ENCODE measurements around the gene ECPAS.
"Not testable (repeated sequence)": the region's sequence is repeated elsewhere in the genome, so short reads cannot be mapped to it uniquely, and the experiment has no call there.

Gene ECPAS

GRCh38 chr9:111413996-111414395, 70.2 kb downstream of the ECPAS start:
- Histone ChIP-seq H3K27me3 (ENCODE audit: low read depth, low read length) (no peaks in the 10 kb centered on the region), H3K9me3 (ENCODE audit: control insufficient read depth in 1 of 2, low read length in 2 of 2) (no peaks in the 10 kb centered on the region), H3K4me3 (ENCODE audit: low read depth in 1 of 2, low read length in 2 of 2) (no peak overlapping the region), H3K27ac (ENCODE audit: low read length) (no peak overlapping the region), H3K36me3 (ENCODE audit: control insufficient read depth in 1 of 2, insufficient read depth in 2 of 2, low read length in 2 of 2) (peaks cover 71 to 81% of the 10 kb centered on the region in 2 donors), H3K4me1 (ENCODE audit: control insufficient read depth in 1 of 2, insufficient read depth in 2 of 2, low read length in 2 of 2) (no peaks in the 10 kb centered on the region)

GRCh38 chr9:111412280-111412679, 71.9 kb downstream of the ECPAS start:
- Histone ChIP-seq H3K36me3 (ENCODE audit: control insufficient read depth in 1 of 2, insufficient read depth in 2 of 2, low read length in 2 of 2) (peaks cover 80 to 84% of the 10 kb centered on the region in 2 donors), H3K27ac (ENCODE audit: low read length) (no peak overlapping the region), H3K4me1 (ENCODE audit: control insufficient read depth in 1 of 2, insufficient read depth in 2 of 2, low read length in 2 of 2) (no peaks in the 10 kb centered on the region), H3K9me3 (ENCODE audit: control insufficient read depth in 1 of 2, low read length in 2 of 2) (no peaks in the 10 kb centered on the region), H3K27me3 (ENCODE audit: low read depth, low read length) (no peaks in the 10 kb centered on the region), H3K4me3 (ENCODE audit: low read depth in 1 of 2, low read length in 2 of 2) (no peak overlapping the region)

DNA sequence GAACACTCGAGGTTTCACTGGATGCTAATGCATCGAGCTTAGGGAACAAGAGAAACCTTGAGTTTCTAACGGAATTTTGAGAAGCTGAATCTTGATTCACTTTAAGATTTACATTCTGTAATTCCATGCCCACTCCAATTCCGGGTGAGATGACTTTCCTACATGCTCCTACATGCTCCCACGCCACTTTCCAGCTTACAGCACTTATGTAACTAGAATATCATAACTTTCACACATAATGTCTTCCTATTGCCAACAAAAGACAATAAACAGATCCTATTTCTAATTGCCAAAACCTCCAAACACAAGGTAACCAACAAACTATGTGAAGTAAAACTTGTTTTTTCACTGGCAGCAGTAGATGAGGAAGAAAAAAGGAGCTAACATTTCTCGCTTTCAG, 72.9 kb downstream of the ECPAS start:
- Histone ChIP-seq H3K27ac (ENCODE audit: low read length) (no peak overlapping the region), H3K36me3 (ENCODE audit: control insufficient read depth in 1 of 2, insufficient read depth in 2 of 2, low read length in 2 of 2) (peaks cover 70 to 83% of the 10 kb centered on the region in 2 donors), H3K4me3 (ENCODE audit: low read depth in 1 of 2, low read length in 2 of 2) (no peak overlapping the region), H3K9me3 (ENCODE audit: control insufficient read depth in 1 of 2, low read length in 2 of 2) (no peaks in the 10 kb centered on the region), H3K4me1 (ENCODE audit: control insufficient read depth in 1 of 2, insufficient read depth in 2 of 2, low read length in 2 of 2) (no peaks in the 10 kb centered on the region), H3K27me3 (ENCODE audit: low read depth, low read length) (no peaks in the 10 kb centered on the region)

GRCh38 chr9:111407813-111408212, 76.4 kb downstream of the ECPAS start:
- Histone ChIP-seq H3K36me3 (ENCODE audit: control insufficient read depth in 1 of 2, insufficient read depth in 2 of 2, low read length in 2 of 2) (peaks cover 48 to 87% of the 10 kb centered on the region in 2 donors), H3K27ac (ENCODE audit: low read length) (no peak overlapping the region), H3K27me3 (ENCODE audit: low read depth, low read length) (no peaks in the 10 kb centered on the region), H3K4me3 (ENCODE audit: low read depth in 1 of 2, low read length in 2 of 2) (no peak overlapping the region), H3K4me1 (ENCODE audit: control insufficient read depth in 1 of 2, insufficient read depth in 2 of 2, low read length in 2 of 2) (no peaks in the 10 kb centered on the region), H3K9me3 (ENCODE audit: control insufficient read depth in 1 of 2, low read length in 2 of 2) (peaks cover 4 to 8% of the 10 kb centered on the region in 2 donors)

- Histone ChIP-seq H3K4me3 (ENCODE audit: low read depth in 1 of 2, low read length in 2 of 2) (no peak overlapping the region), H3K27me3 (ENCODE audit: low read depth, low read length) (no peaks in the 10 kb centered on the region), H3K4me1 (ENCODE audit: control insufficient read depth in 1 of 2, insufficient read depth in 2 of 2, low read length in 2 of 2) (no peaks in the 10 kb centered on the region), H3K27ac (ENCODE audit: low read length) (no peak overlapping the region), H3K9me3 (ENCODE audit: control insufficient read depth in 1 of 2, low read length in 2 of 2) (peaks cover 6 to 14% of the 10 kb centered on the region in 2 donors), H3K36me3 (ENCODE audit: control insufficient read depth in 1 of 2, insufficient read depth in 2 of 2, low read length in 2 of 2) (peaks cover 45 to 91% of the 10 kb centered on the region in 2 donors)
Measured at GRCh38 chr9:111405701-111406100, 78.5 kb downstream of the ECPAS start.

- H3K36me3 ChIP-seq (ENCODE audit: control insufficient read depth in 1 of 2, insufficient read depth in 2 of 2, low read length in 2 of 2) = peaks cover 47 to 87% of the 10 kb centered on the region in 2 donors
- not testable (repeated sequence) for H3K4me1 ChIP-seq (ENCODE audit: control insufficient read depth in 1 of 2, insufficient read depth in 2 of 2, low read length in 2 of 2); H3K4me3 ChIP-seq (ENCODE audit: low read depth in 1 of 2, low read length in 2 of 2)
Measured at GRCh38 chr9:111401486-111401885, 82.7 kb downstream of the ECPAS start.

DNA sequence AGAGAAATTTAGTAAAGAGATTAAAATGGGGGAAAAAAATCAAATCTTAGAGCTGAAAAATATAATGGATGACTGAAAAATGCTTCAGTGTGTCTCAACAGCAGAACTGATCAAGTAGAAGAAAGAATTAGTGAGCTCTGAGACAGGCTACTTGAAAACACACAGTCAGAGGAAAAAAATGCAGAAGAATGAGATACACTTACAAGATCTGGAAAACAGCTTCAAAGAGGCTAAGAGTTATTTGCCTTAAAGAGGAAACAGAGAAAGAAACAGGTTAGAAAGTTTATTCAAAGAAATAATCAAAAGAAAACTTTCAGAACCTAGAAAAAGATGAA, 83.7 kb downstream of the ECPAS start:
- Histone ChIP-seq H3K36me3 (ENCODE audit: control insufficient read depth in 1 of 2, insufficient read depth in 2 of 2, low read length in 2 of 2) (peaks cover 56 to 87% of the 10 kb centered on the region in 2 donors), H3K27me3 (ENCODE audit: low read depth, low read length) (no peaks in the 10 kb centered on the region), H3K27ac (ENCODE audit: low read length) (no peak overlapping the region), H3K4me3 (ENCODE audit: low read depth in 1 of 2, low read length in 2 of 2) (no peak overlapping the region), H3K9me3 (ENCODE audit: control insufficient read depth in 1 of 2, low read length in 2 of 2) (peaks cover 8 to 13% of the 10 kb centered on the region in 2 donors), H3K4me1 (ENCODE audit: control insufficient read depth in 1 of 2, insufficient read depth in 2 of 2, low read length in 2 of 2) (no peaks in the 10 kb centered on the region)

More at GRCh38 chr9:111401486-111401885, 82.7 kb downstream of the ECPAS start:
- not testable (repeated sequence) for H3K27me3 ChIP-seq (ENCODE audit: low read depth, low read length); H3K27ac ChIP-seq (ENCODE audit: low read length)
- peaks cover 8 to 17% of the 10 kb centered on the region in 2 donors for H3K9me3 ChIP-seq (ENCODE audit: control insufficient read depth in 1 of 2, low read length in 2 of 2)

GRCh38 chr9:111399772-111400563, 84.2 kb downstream of the ECPAS start:
- Histone ChIP-seq H3K27me3 (ENCODE audit: low read depth, low read length) (no peaks in the 10 kb centered on the region), H3K27ac (ENCODE audit: low read length) (no peak overlapping the region), H3K36me3 (ENCODE audit: control insufficient read depth in 1 of 2, insufficient read depth in 2 of 2, low read length in 2 of 2) (peaks cover 57 to 87% of the 10 kb centered on the region in 2 donors), H3K4me3 (ENCODE audit: low read depth in 1 of 2, low read length in 2 of 2) (no peak overlapping the region), H3K4me1 (ENCODE audit: control insufficient read depth in 1 of 2, insufficient read depth in 2 of 2, low read length in 2 of 2) (no peaks in the 10 kb centered on the region), H3K9me3 (ENCODE audit: control insufficient read depth in 1 of 2, low read length in 2 of 2) (peaks cover 6 to 13% of the 10 kb centered on the region in 2 donors)

- no peaks in the 10 kb centered on the region for H3K4me1 ChIP-seq (ENCODE audit: control insufficient read depth in 1 of 2, insufficient read depth in 2 of 2, low read length in 2 of 2)
- H3K36me3 ChIP-seq (ENCODE audit: control insufficient read depth in 1 of 2, insufficient read depth in 2 of 2, low read length in 2 of 2) = peaks cover 61 to 86% of the 10 kb centered on the region in 2 donors
- H3K4me3 ChIP-seq (ENCODE audit: low read depth in 1 of 2, low read length in 2 of 2) = no peak overlapping the region
- peaks cover 4 to 9% of the 10 kb centered on the region in 2 donors for H3K9me3 ChIP-seq (ENCODE audit: control insufficient read depth in 1 of 2, low read length in 2 of 2)
- no peak overlapping the region for H3K27ac ChIP-seq (ENCODE audit: low read length)
- no peaks in the 10 kb centered on the region for H3K27me3 ChIP-seq (ENCODE audit: low read depth, low read length)
Measured at GRCh38 chr9:111399211-111399739, 84.9 kb downstream of the ECPAS start.

GRCh38 chr9:111393971-111394370, 90.2 kb downstream of the ECPAS start:
- H3K27me3 ChIP-seq (ENCODE audit: low read depth, low read length) = no peaks in the 10 kb centered on the region
- H3K36me3 ChIP-seq (ENCODE audit: control insufficient read depth in 1 of 2, insufficient read depth in 2 of 2, low read length in 2 of 2) = peaks cover 75 to 82% of the 10 kb centered on the region in 2 donors
- no peak overlapping the region for H3K4me3 ChIP-seq (ENCODE audit: low read depth in 1 of 2, low read length in 2 of 2)
- H3K4me1 ChIP-seq (ENCODE audit: control insufficient read depth in 1 of 2, insufficient read depth in 2 of 2, low read length in 2 of 2) = no peaks in the 10 kb centered on the region
- H3K9me3 ChIP-seq (ENCODE audit: control insufficient read depth in 1 of 2, low read length in 2 of 2) = no peaks in the 10 kb centered on the region
- H3K27ac ChIP-seq (ENCODE audit: low read length) = no peak overlapping the region

DNA sequence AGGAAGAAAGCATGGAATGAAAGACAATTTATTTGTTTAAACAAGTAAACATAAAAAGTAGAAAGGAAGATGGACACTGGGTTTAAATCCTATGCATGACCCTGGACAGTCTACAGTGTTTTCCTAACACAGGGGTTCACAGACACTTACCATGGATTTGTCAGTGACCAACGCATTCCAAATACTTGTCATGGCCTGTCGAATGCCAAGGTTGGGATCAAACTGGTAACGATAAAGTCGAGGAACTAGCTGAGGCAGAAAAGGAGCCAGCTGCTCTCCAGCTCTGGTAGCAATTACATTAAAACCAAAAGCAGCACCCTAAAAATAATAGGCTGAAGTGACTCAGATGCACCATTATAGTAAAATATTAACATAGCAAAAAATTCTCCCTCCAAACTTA, 94.8 kb downstream of the ECPAS start:
- Histone ChIP-seq H3K4me3 (ENCODE audit: low read depth in 1 of 2, low read length in 2 of 2) (no peak overlapping the region), H3K36me3 (ENCODE audit: control insufficient read depth in 1 of 2, insufficient read depth in 2 of 2, low read length in 2 of 2) (peaks cover 67 to 81% of the 10 kb centered on the region in 2 donors), H3K27me3 (ENCODE audit: low read depth, low read length) (no peaks in the 10 kb centered on the region)

More for the DNA sequence above, 94.8 kb downstream of the ECPAS start:
- Histone ChIP-seq H3K4me1 (ENCODE audit: control insufficient read depth in 1 of 2, insufficient read depth in 2 of 2, low read length in 2 of 2) (no peaks in the 10 kb centered on the region), H3K9me3 (ENCODE audit: control insufficient read depth in 1 of 2, low read length in 2 of 2) (no peaks in the 10 kb centered on the region), H3K27ac (ENCODE audit: low read length) (no peak overlapping the region)

Data from muscle layer of duodenum (tissue), 2 donors.